HG02981 (cell line): Measurements from ENCODE around the gene DKC1.
"Not testable (repeated sequence)": the region's sequence is repeated elsewhere in the genome, so short reads cannot be mapped to it uniquely, and the experiment has no call there.

Experiments
- ATAC-seq: cut with Tn5 transposase; IDR thresholded peaks from one replicate; pipeline ENCODE4 v1.9.1; 2021; ENCODE audit warnings: mild to moderate bottlenecking, moderate library complexity; ENCODE audit not compliant: unreplicated experiment

DKC1 gene

DNA sequence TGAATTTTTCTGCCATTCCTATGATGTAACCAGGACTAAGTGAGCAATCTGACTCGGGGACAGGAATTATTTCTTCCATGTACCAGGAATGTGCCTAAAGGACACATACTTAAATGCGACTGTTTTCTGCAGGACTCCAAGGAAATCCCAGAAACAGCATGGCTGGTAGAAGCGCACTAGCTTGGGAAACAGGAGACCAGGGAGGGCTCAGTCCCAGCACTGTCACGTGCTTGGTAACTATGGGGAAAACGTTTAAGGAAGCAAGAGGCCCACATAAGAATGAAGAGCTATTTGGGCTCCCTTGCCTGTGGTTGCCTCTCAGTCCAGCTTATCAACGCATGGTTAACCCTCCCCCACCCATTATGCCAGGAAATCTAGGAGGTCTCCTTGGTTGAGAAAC is 23.1 kb downstream of the DKC1 start:
- no peak for ATAC-seq

DNA sequence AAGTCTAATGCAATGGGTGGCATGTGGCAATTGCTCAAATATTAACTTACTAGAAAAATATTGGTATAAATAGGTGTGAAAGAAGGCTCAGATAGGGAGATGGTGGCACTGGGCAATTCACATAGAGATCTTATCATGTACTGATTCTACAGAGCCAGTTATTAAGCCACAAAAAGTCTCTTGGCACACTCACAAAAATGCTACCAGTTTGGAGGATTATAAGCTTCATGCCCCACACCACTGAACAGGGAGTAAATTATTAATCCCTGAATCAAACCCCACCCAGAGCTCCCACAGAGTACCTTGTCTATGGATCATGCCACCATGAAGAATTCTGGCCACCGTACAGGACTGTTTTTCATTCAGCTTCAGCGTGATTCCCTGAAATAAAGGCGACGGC is 28.8 kb downstream of the DKC1 start:
- ATAC-seq, result no peak

GRCh38 chrX:154791939-154792338 is 29.3 kb downstream of the DKC1 start:
- no peak for ATAC-seq

DNA sequence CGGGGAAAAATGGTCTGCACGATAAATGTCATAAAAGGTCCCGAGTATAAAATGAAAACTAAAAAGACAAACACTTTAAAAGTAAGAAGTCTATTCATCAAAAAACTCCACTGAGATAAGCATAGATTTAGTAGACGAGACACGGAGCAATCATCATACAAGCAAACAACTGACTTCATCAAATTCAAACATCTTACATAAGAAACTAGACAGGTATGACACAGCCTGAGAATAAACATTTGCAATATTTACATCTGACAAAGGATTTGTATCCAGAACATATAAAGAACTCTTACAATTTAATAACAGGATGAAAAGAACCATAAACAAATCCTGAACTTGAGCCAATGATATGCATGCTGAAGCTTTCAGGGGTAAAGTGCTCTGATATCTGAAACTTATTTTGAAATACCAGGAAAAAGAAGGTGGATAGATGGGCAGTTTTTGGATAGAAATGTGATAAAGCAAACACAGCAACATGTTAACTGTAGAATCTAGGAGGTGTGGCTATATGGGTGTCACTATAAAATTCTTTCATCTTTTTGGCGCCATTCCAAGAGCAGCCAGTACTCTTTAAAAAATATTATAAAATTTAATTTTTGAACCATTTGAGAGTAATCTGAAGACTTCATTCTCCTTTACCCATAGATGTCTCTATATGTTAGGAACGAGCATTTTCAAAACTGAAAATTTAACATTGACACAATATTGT is 30.6 kb downstream of the DKC1 start:
- no peak for ATAC-seq

DNA sequence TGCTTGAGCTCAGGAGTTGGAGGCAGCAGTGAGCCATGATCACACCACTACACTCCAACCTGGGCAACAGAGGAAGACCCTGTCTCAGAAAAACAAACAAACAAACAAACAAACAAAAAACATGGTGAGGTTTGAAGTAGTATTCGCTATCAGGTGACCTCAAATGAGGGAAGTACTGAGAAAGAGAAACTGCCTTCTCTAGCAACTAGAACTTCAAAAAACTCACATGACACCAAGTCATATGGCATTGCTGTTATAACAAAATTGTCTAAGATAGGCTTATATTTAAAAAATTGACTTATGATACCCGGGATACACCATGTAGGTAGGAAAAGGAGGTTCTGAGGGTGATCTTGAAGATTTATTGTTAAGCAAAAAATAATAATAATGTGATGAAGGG is 32.4 kb downstream of the DKC1 start:
- ATAC-seq, result no peak

GRCh38 chrX:154797006-154797405 is 34.3 kb downstream of the DKC1 start:
- no peak for ATAC-seq

- no peak for ATAC-seq
These were observed 37.1 kb downstream of the DKC1 start for GRCh38 chrX:154799556-154800348.

- no peak for ATAC-seq
These were observed 38.0 kb downstream of the DKC1 start for GRCh38 chrX:154800478-154801210.

GRCh38 chrX:154802947-154803346 is 40.3 kb downstream of the DKC1 start:
- ATAC-seq, result no peak

DNA sequence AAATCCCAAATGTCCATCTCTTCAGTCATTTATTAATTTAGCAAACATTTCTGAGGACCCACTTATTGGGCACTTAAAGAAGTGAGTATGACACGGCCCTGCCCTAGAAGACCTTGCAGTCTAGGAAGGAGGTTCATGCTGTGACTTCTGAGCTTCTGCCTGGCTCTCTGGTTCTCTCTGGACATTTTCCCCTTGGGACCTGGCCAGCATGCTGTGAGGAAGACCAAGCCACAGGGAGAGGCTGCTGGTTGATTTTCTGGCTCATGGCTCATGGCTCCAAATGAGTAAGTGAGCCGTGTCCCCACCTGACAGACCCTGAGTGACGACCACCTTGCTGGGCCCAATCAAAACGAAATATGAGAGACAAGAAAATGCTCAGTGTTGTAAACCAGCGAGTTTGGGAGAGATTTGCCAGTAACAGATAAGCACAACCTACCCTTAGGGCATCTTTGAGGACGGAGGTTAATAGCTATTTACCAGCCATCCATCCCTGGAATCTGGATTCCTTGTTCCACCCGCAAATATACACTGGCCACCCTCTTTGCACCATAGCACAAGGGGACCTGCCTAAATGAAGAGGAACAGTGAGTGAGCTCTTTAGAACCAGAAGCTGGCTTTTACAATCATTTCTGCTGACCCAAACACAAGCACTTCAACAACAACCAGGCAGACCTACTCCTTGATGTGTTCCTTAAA is 41.7 kb downstream of the DKC1 start:
- ATAC-seq, result no peak

DNA sequence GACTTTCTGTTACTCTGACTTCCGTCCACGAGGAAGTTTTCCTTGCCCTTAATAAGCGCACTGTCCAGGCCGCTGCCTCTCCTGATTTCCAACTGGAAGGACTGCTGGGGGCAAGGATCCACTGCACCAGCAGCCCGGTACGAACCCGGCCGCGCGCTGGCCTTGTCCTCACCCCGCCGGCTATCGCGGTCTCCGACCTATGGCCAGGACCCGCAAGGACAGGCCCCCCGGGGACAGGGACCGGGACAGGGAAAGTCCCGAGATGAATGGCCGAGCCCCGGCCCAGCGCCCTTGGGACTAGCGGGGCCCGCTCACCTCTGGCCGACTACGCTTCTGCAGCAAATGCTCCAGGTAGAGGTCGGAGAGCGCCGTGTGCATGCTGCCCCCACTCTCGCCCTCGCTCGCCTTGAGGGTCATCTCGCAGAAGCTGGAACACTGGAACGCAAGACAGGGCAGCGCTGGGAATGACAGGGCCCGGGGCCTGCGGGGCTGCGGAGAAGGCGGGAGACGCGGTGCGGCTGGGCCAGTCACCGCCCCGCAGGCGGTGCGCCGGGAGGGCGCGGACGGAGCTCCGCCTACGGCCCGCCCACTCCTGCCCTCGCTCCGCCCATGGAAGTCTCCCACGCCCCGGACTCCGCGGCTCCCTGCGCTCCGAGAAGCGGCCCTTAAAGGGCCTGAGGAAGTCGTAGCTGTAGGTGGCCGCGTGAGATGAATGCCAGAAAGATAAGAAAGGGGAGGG is 42.5 kb downstream of the DKC1 start, which contains the start of gene MPP1:
Gene MPP1 (minus strand): TSS at position 529 of the 739 bp plus-strand sequence. CDS start 112 bp downstream, at position 417.
- ATAC-seq, result peak; percentile 95

DNA sequence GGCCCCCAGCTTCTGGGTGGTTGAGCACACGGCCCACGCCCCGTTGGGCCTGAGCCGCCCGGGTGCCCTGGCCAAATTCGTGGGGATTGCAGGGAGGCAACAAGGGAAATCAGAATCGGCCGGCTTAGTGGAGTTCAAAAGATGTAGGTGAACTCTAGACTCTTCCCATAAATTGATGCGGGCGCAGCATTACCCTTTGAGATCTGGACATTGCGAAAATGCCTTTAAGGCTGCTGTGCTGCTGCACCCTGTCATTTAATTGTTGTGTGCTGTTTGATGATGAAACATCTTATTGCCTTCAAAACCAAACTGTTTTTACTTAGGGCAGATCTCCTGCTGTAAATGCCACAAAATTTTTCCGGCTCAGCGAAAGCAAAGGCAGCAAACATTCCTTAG is 43.0 kb downstream of the DKC1 start:
- ATAC-seq, result no peak

DNA sequence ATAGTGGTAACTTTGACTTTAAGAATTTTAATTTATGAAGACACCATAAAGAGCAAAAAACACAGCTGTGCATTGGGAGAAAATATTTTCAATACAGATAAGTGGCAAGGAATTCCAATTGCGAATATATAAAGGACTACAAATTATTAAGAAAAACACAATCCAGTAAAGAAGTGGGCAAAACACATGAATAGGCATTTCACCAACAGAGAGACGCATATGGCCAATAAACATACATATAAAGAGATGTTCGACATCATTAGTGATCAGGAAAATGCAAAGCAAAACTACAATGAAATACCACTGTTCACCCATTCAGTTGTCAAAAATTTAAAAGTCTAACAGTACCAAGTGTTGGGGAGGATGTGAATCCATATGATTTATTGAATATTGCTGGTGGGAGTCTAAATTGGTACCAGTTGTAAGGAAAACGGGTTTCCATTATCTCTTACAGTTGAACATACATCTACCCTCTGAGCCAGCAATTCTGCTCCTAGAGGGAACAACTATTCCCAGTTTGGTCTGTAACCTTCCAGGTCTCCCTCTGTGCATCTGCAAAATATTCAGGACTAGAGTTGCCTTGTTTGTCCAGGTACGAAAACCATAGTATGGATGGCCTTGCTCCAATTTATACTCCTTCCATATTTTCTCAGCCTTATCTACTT is 44.3 kb downstream of the DKC1 start:
- ATAC-seq, result no peak

- no peak for ATAC-seq
These were observed 47.4 kb downstream of the DKC1 start for GRCh38 chrX:154809939-154810665.

DNA sequence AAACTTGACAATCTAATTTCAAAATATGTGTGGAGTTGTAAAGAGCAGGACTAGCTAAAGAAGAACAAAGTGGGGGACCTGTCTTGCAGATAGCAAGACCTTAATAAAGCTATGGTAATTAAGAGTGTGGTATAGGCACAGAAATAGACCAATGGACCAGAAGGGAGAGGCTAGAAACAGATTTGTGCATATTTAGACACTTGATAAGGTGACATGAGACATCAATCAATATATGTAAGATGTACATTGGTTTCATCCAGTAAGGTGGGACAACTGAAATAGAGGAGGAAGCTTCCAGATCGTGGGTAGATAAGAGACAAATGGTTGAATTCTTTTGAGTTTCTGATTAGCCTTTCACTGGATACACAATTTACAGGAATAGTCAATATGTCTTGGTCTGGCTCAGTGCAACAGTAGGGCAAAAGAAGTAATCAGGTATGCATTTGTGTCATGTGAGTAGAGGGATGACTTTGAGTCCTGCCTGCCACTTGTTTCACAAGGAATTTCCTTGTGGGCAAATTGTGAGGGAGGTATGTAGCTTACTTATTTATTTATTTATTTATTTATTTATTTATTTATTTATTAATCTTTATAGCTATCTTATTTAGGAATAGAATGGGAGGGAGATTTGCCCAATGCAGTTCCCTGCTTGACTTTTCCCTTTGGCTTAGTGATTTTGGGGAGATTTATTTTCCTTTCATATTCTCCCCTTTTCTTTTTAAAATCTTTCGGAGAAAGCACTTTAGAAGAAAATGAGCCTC is 49.9 kb downstream of the DKC1 start:
- no peak for ATAC-seq

- no peak for ATAC-seq
These were observed 51.1 kb downstream of the DKC1 start for GRCh38 chrX:154813801-154814200.

DNA sequence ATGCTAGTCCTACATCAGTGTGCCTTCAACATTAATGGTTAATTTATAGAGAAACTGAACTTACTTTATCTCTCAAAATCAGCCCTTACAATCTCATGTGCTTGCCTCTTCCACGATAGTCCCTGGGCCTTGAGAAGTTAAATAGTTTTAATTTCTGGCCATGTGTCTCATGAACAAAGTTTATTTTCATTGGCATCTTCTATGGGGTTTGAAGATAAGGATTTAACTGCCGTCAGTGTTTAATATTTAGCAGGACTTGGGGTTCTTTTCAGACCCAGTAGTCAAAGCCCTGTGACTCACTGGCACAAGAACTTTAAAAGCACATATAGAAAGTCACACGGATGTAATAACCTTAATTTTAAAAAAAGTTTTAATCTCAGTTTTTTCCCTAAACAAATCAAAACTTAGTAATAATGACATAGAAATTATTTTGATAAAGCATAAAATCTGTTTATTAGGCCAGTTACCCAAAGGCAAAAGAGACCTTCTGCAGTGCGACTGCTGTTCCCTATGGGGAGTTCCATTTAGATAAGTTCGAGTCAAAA is 52.7 kb downstream of the DKC1 start:
- ATAC-seq, result no peak

- not testable (repeated sequence) for ATAC-seq
These were observed 53.7 kb downstream of the DKC1 start for GRCh38 chrX:154816326-154816898.
